Upper lobe of left lung (tissue), 6 donors: ENCODE results near the gene STK33. TPM values are rescaled to one million over a fixed set of nuclear protein-coding genes. Genes with fewer than 3 reads are reported as not detected.

Source experiments
- ATAC-seq, 2 donors: fragments of 200-7000 bp; cut with Tn5 transposase; one replicate each; pipeline ENCODE4 v1.9.1; 2022; ENCODE audit warnings: mild to moderate bottlenecking in 2 of 2, moderate library complexity in 2 of 2; ENCODE audit not compliant: low FRiP score in 2 of 2
- DNase-seq, 2 donors: peaks; one replicate each; pipeline ENCODE4 v3.0.0-alpha.2; 2019 to 2020
- H3K27ac ChIP-seq, 4 donors: fragments of 200-600 bp; sonication (generic); one replicate each; pipeline ENCODE4 v1.5.1; 2016 to 2019
- H3K27me3 ChIP-seq, 4 donors: fragments of 200-600 bp; sonication (generic); one replicate each; pipeline ENCODE4 v1.5.1; 2017 to 2019
- H3K36me3 ChIP-seq, 4 donors: fragments of 200-600 bp; sonication (generic); one replicate each; pipeline ENCODE4 v1.5.1; 2016 to 2019
- H3K4me1 ChIP-seq, 4 donors: fragments of 200-600 bp; sonication (generic); one replicate each; pipeline ENCODE4 v1.5.1; 2018 to 2019
- H3K4me3 ChIP-seq, 4 donors: fragments of 200-600 bp; sonication (generic); one replicate each; pipeline ENCODE4 v1.5.1; 2017 to 2019; ENCODE audit warnings: mild to moderate bottlenecking in 2 of 4, moderate library complexity in 1 of 4
- H3K9me3 ChIP-seq, 4 donors: fragments of 200-600 bp; sonication (generic); one replicate each; pipeline ENCODE4 v1.5.1; 2018 to 2019
- CTCF ChIP-seq, 6 experiments: fragments of 450-650 bp in 4 of 6; fragments of 200-600 bp in 2 of 6; sonication (generic) in 2 of 6; IDR thresholded peaks; one replicate each; pipeline ENCODE4 v1.5.1; 2016 to 2019; ENCODE audit warnings: antibody characterized with exemption in 6 of 6
- EP300 ChIP-seq, 4 donors: sonication (generic); formaldehyde crosslinking; IDR thresholded peaks; one replicate each; pipeline ENCODE4 v1.5.1; 2017; ENCODE audit warnings: antibody characterized with exemption in 4 of 4, control low read depth in 2 of 4
- POLR2A ChIP-seq, 4 donors: fragments of 450-650 bp; IDR thresholded peaks; one replicate each; pipeline ENCODE4 v1.5.1; 2016 to 2017; ENCODE audit warnings: antibody characterized with exemption in 4 of 4, mild to moderate bottlenecking in 2 of 4
- POLR2AphosphoS5 ChIP-seq, 2 donors: sonication (generic); formaldehyde crosslinking; IDR thresholded peaks; one replicate each; pipeline ENCODE4 v1.5.1; 2017; ENCODE audit warnings: antibody characterized with exemption in 2 of 2
- WGBS, 2 donors: methylation state at CpG; one replicate each; pipeline ENCODE4 v1.1.5; 2017 to 2018; 5-methylcytosine and 5-hydroxymethylcytosine counted together
- total RNA-seq, 6 donors: library from RNA; depleted of rRNA in 4 of 6; stranded (reverse); fragments of >200 nt in 4 of 6; gene quantifications; one replicate each; pipeline versions ENCODE4 v1.1.0 to v1.2.1, GENCODE V29; 2016 to 2021
- donor health status: DM: no; HTN: no; CAD: no; lungs with moderate emphysema.
- donor health status: DM: no; HTN: yes; CAD: no; lungs with severe emphysema.

The STK33 gene
- total RNA-seq, 6 donors from 2014 or later, result 10.3 to 77.0 (median 15.6) TPM

- DNase-seq, result peak; percentile 64 to 68
- Histone ChIP-seq H3K27ac (peak overlapping the region in 2 of 4 donors; percentile 17 to 28), H3K27me3 (no peaks in the 10 kb centered on the region), H3K36me3 (no peaks in the 10 kb centered on the region), H3K9me3 (no peaks in the 10 kb centered on the region), H3K4me3 (no peak overlapping the region), H3K4me1 (peaks cover 0 to 8% (median 3%) of the 10 kb centered on the region in 4 donors)
- 21 to 31% methylated on average over 8 to 9 of the region's 9 CpGs for WGBS, 2 donors
- peak in 1 of 2 donors; percentile 84 for TF ChIP-seq POLR2AphosphoS5 (IDR thresholded peaks at IDR 0.05)
- TF ChIP-seq EP300 (IDR thresholded peaks at IDR 0.05), result peak in 1 of 4 donors; percentile 73
- peak; percentile 43 to 60 (median 56) for TF ChIP-seq CTCF (IDR thresholded peaks at IDR 0.05)
- TF ChIP-seq POLR2A (IDR thresholded peaks at IDR 0.05), result no peak
- peak; percentile 90 to 93 for ATAC-seq
Measured at GRCh38 chr11:8604078-8604723, 10.2 kb upstream of the STK33 start.

- peak in 1 of 2 donors; percentile 11 for ATAC-seq
- H3K4me3 ChIP-seq, result no peak overlapping the region
Measured at GRCh38 chr11:8603696-8604077, 9.7 kb upstream of the STK33 start.

GRCh38 chr11:8601376-8602133 is 7.5 kb upstream of the STK33 start:
- Histone ChIP-seq H3K27ac (no peak overlapping the region), H3K9me3 (no peaks in the 10 kb centered on the region), H3K36me3 (no peaks in the 10 kb centered on the region), H3K27me3 (no peaks in the 10 kb centered on the region), H3K4me3 (no peak overlapping the region), H3K4me1 (peaks cover 0 to 8% (median 3%) of the 10 kb centered on the region in 4 donors)
- no peak for DNase-seq
- 82 to 85% methylated on average over 8 to 9 of the region's 9 CpGs for WGBS, 2 donors
- no peak for ATAC-seq
- no peak for TF ChIP-seq POLR2AphosphoS5 (IDR thresholded peaks at IDR 0.05)

More at GRCh38 chr11:8603696-8604077, 9.7 kb upstream of the STK33 start:
- Histone ChIP-seq H3K27ac (peak overlapping the region in 1 of 4 donors; percentile 28), H3K4me1 (peaks cover 0 to 8% (median 3%) of the 10 kb centered on the region in 4 donors), H3K27me3 (no peaks in the 10 kb centered on the region), H3K36me3 (no peaks in the 10 kb centered on the region), H3K9me3 (no peaks in the 10 kb centered on the region)
- whole genome bisulfite sequencing, 2 donors, result 79 to 86% methylated on average over 2 of the region's 2 CpGs
- no peak for TF ChIP-seq POLR2AphosphoS5 (IDR thresholded peaks at IDR 0.05)
- no peak for TF ChIP-seq CTCF (IDR thresholded peaks at IDR 0.05)
- TF ChIP-seq EP300 (IDR thresholded peaks at IDR 0.05), result no peak
- TF ChIP-seq POLR2A (IDR thresholded peaks at IDR 0.05), result no peak
- DNase-seq, result no peak

GRCh38 chr11:8598506-8598905 is 4.5 kb upstream of the STK33 start:
- ATAC-seq, result no peak
- H3K27ac ChIP-seq, result no peak overlapping the region
- no peaks in the 10 kb centered on the region for H3K36me3 ChIP-seq
- no peak for DNase-seq
- 96 to 100% methylated on average over 1 of the region's 1 CpG for WGBS, 2 donors
- H3K4me3 ChIP-seq, result no peak overlapping the region
- no peaks in the 10 kb centered on the region for H3K9me3 ChIP-seq
- peaks cover 0 to 9% (median 3%) of the 10 kb centered on the region in 4 donors for H3K27me3 ChIP-seq
- H3K4me1 ChIP-seq, result peaks cover 8 to 11% (median 9%) of the 10 kb centered on the region in 4 donors
- TF ChIP-seq CTCF (IDR thresholded peaks at IDR 0.05) (no peak), EP300 (IDR thresholded peaks at IDR 0.05) (no peak), POLR2AphosphoS5 (IDR thresholded peaks at IDR 0.05) (no peak), POLR2A (IDR thresholded peaks at IDR 0.05) (no peak)

- Histone ChIP-seq H3K27ac (no peak overlapping the region), H3K27me3 (peaks cover 0 to 9% (median 4%) of the 10 kb centered on the region in 4 donors), H3K4me3 (no peak overlapping the region), H3K36me3 (no peaks in the 10 kb centered on the region), H3K9me3 (no peaks in the 10 kb centered on the region), H3K4me1 (peaks cover 8 to 13% (median 10%) of the 10 kb centered on the region in 4 donors)
- ATAC-seq, result peak in 1 of 2 donors; percentile 81
- TF ChIP-seq POLR2A (IDR thresholded peaks at IDR 0.05) (no peak), CTCF (IDR thresholded peaks at IDR 0.05) (no peak), POLR2AphosphoS5 (IDR thresholded peaks at IDR 0.05) (no peak), EP300 (IDR thresholded peaks at IDR 0.05) (no peak)
- WGBS, 2 donors, result 43 to 44% methylated on average over 3 of the region's 3 CpGs
- no peak for DNase-seq
Measured at GRCh38 chr11:8597182-8597581, 3.2 kb upstream of the STK33 start.
